Neutrophil (primary cell): Measurements from ENCODE around the gene ADAMTSL3.

Experiments used
- H3K27ac ChIP-seq: fragments of 200-600 bp; sonication (generic); 2 replicates; pipeline ENCODE4 v1.5.1; 2016; ENCODE audit warnings: mild to moderate bottlenecking, moderate library complexity
- H3K27me3 ChIP-seq: fragments of 200-600 bp; sonication (generic); 2 replicates; pipeline ENCODE4 v1.6.0; 2016; ENCODE audit warnings: mild to moderate bottlenecking
- H3K36me3 ChIP-seq: fragments of 200-600 bp; sonication (generic); 2 replicates; pipeline ENCODE4 v1.5.1; 2017
- H3K4me1 ChIP-seq, 2 experiments: fragments of 200-600 bp in 1 of 2; sonication (generic) in 1 of 2; 1 replicate in 1 of 2; 2 replicates in 1 of 2; pipeline versions ENCODE4 v1.5.1 to v1.6.1; 2013 to 2016; ENCODE audit warnings: low read depth in 1 of 2, low read length in 1 of 2, mild to moderate bottlenecking in 1 of 2, moderate library complexity in 1 of 2; ENCODE audit not compliant: control insufficient read depth in 1 of 2, insufficient read depth in 1 of 2
- H3K4me3 ChIP-seq, 2 experiments: fragments of 200-600 bp in 1 of 2; sonication (generic) in 1 of 2; 1 replicate in 1 of 2; 2 replicates in 1 of 2; pipeline ENCODE4 v1.5.1; 2013 to 2016; ENCODE audit warnings: low read depth in 1 of 2, low read length in 1 of 2, mild to moderate bottlenecking in 1 of 2, moderate library complexity in 1 of 2
- H3K9me3 ChIP-seq: fragments of 200-600 bp; sonication (generic); 2 replicates; pipeline ENCODE4 v1.5.1; 2016
- CTCF ChIP-seq: fragments of 200-600 bp; sonication (generic); IDR thresholded peaks from 2 replicates; pipeline ENCODE4 v1.5.1; 2016; ENCODE audit warnings: antibody characterized with exemption

ADAMTSL3 gene

GRCh38 chr15:83784975-83785374 is 131.1 kb downstream of the ADAMTSL3 start:
- no peak overlapping the region for H3K27ac ChIP-seq
- H3K4me3 ChIP-seq: no peak overlapping the region
- no peaks in the 10 kb centered on the region for H3K4me1 ChIP-seq
- no peaks in the 10 kb centered on the region for H3K9me3 ChIP-seq
- no peaks in the 10 kb centered on the region for H3K27me3 ChIP-seq
- no peak for TF ChIP-seq CTCF
- H3K36me3 ChIP-seq: no peaks in the 10 kb centered on the region

GRCh38 chr15:83786336-83786735 is 132.4 kb downstream of the ADAMTSL3 start:
- Histone ChIP-seq H3K27ac (no peak overlapping the region), H3K36me3 (no peaks in the 10 kb centered on the region), H3K9me3 (no peaks in the 10 kb centered on the region), H3K4me1 (no peaks in the 10 kb centered on the region), H3K27me3 (no peaks in the 10 kb centered on the region), H3K4me3 (no peak overlapping the region)
- TF ChIP-seq CTCF: no peak

- H3K9me3 ChIP-seq: no peaks in the 10 kb centered on the region
- H3K4me1 ChIP-seq: no peaks in the 10 kb centered on the region
- no peak overlapping the region for H3K4me3 ChIP-seq
- no peaks in the 10 kb centered on the region for H3K36me3 ChIP-seq
- no peak for TF ChIP-seq CTCF
- H3K27ac ChIP-seq: no peak overlapping the region
- H3K27me3 ChIP-seq: no peaks in the 10 kb centered on the region
Observed at GRCh38 chr15:83793069-83793468, 139.1 kb downstream of the ADAMTSL3 start.

- H3K4me1 ChIP-seq: no peaks in the 10 kb centered on the region
- no peak for TF ChIP-seq CTCF
- no peaks in the 10 kb centered on the region for H3K27me3 ChIP-seq
- no peak overlapping the region for H3K4me3 ChIP-seq
- no peaks in the 10 kb centered on the region for H3K36me3 ChIP-seq
- no peak overlapping the region for H3K27ac ChIP-seq
- H3K9me3 ChIP-seq: no peaks in the 10 kb centered on the region
Observed at GRCh38 chr15:83794209-83794608, 140.3 kb downstream of the ADAMTSL3 start.

- no peak for TF ChIP-seq CTCF
- Histone ChIP-seq H3K4me1 (no peaks in the 10 kb centered on the region), H3K36me3 (no peaks in the 10 kb centered on the region), H3K27ac (no peak overlapping the region), H3K27me3 (no peaks in the 10 kb centered on the region), H3K4me3 (no peak overlapping the region), H3K9me3 (no peaks in the 10 kb centered on the region)
Observed at GRCh38 chr15:83809345-83809744, 155.4 kb downstream of the ADAMTSL3 start.

- H3K9me3 ChIP-seq: no peaks in the 10 kb centered on the region
- no peak for TF ChIP-seq CTCF
- no peaks in the 10 kb centered on the region for H3K36me3 ChIP-seq
- H3K27ac ChIP-seq: no peak overlapping the region
- no peaks in the 10 kb centered on the region for H3K4me1 ChIP-seq
- no peaks in the 10 kb centered on the region for H3K27me3 ChIP-seq
- H3K4me3 ChIP-seq: no peak overlapping the region
Observed at GRCh38 chr15:83810110-83810509, 156.2 kb downstream of the ADAMTSL3 start.
